AG09319 (cell line): ENCODE results near the gene SOX6.

Experiments
- DNase-seq: peaks from one replicate; pipeline ENCODE4 v3.0.0-alpha.2; 2010; ENCODE audit warnings: low read depth; ENCODE audit errors: extremely low read depth
- TF ChIP-seq, protein P1 (sequence below): IDR thresholded peaks from 2 replicates; pipeline ENCODE4 v1.5.1; 2011; ENCODE audit warnings: low read depth, mild to moderate bottlenecking, inconsistent platforms, low read length, moderate library complexity

Gene SOX6

DNA sequence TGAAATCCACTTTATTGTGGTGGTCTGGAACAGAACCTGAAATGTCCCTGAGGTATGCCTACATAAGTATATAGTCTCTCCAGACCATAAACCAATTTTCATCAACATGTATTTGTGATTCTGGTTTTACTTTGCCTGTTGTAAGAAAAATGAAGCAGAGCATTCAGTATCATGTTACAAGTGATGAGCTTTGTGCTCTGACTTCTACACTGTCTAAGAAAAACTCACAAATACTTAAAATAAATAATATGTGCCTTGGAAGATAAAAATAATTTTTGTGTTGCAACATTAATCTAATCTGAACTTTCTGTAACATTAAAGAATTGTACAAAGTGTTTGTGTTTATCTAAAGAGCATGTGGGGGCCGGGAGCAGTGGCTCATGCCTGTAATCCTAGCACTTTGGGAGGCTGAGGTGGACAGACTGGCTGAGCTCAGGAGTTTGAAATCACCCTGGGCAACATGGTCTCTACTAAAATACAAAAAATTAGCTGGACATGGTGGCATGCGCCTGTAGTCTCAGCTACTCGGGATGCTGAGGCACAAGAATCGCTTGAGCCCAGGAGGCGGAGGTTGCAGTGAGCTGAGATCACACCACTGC is 219.5 kb downstream of the SOX6 start:
- no peak for DNase-seq
- TF ChIP-seq, protein P1, sequence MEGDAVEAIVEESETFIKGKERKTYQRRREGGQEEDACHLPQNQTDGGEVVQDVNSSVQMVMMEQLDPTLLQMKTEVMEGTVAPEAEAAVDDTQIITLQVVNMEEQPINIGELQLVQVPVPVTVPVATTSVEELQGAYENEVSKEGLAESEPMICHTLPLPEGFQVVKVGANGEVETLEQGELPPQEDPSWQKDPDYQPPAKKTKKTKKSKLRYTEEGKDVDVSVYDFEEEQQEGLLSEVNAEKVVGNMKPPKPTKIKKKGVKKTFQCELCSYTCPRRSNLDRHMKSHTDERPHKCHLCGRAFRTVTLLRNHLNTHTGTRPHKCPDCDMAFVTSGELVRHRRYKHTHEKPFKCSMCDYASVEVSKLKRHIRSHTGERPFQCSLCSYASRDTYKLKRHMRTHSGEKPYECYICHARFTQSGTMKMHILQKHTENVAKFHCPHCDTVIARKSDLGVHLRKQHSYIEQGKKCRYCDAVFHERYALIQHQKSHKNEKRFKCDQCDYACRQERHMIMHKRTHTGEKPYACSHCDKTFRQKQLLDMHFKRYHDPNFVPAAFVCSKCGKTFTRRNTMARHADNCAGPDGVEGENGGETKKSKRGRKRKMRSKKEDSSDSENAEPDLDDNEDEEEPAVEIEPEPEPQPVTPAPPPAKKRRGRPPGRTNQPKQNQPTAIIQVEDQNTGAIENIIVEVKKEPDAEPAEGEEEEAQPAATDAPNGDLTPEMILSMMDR = no peak

DNA sequence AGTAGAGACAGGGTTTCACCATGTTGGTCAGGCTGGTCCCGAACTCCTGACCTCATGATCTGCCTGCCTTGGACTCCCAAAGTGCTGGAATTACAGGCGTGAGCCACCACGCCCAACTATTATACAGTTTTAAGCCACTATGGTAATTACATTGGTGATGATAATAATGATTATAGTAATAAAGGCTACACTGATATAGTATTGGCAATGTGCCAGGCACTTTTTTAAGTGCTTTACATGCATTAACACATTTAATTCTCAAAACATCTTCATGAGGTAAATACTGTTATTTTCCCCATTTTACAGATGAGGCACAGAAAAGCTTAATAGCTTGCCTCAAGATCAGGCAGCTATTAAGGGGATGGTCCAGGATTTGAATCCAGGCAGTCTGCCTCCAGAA is 222.5 kb downstream of the SOX6 start:
- TF ChIP-seq, protein P1 = no peak
- no peak for DNase-seq

- DNase-seq = no peak
- TF ChIP-seq, protein P1 = no peak
Measured at GRCh38 chr11:16127732-16128131, 228.6 kb downstream of the SOX6 start.

- TF ChIP-seq, protein P1 = no peak
- DNase-seq = no peak
Measured at GRCh38 chr11:16126362-16126761, 230.0 kb downstream of the SOX6 start.

- TF ChIP-seq, protein P1 = no peak
- no peak for DNase-seq
Measured at GRCh38 chr11:16125796-16126195, 230.6 kb downstream of the SOX6 start.

GRCh38 chr11:16124390-16124789 is 232.0 kb downstream of the SOX6 start:
- no peak for DNase-seq
- TF ChIP-seq, protein P1 = no peak

GRCh38 chr11:16121853-16122252 is 234.5 kb downstream of the SOX6 start:
- DNase-seq = no peak
- TF ChIP-seq, protein P1 = no peak
